SU-DHL-6 (cell line): ENCODE data around the gene FBXO41.

Experiments used
- CTCF ChIP-seq: fragments of 200-600 bp; sonication (generic); IDR thresholded peaks from one replicate; pipeline ENCODE4 v1.5.1; 2017; ENCODE audit warnings: antibody characterized with exemption, mild to moderate bottlenecking, low read length, moderate library complexity; ENCODE audit not compliant: insufficient read depth, poor library complexity, severe bottlenecking
- EZH2phosphoT487 ChIP-seq: fragments of 200-600 bp; sonication (generic), shearing (Covaris generic); conservative IDR thresholded peaks from 2 replicates; pipeline ENCODE4 v1.6.1; 2018; ENCODE audit warnings: mild to moderate bottlenecking, antibody characterized with exemption, low read length, moderate library complexity, mixed read lengths

- TF ChIP-seq CTCF: no peak
- TF ChIP-seq EZH2phosphoT487: no peak
Measured at GRCh38 chr2:73253400-73253799, 30.9 kb downstream of the FBXO41 start.
